D721Med (cell line): ENCODE measurements around the gene FBLN2.

Experiments
- DNase-seq: peaks from one replicate; pipeline ENCODE4 v3.0.0; 2011; ENCODE audit warnings: low spot score; ENCODE audit not compliant: insufficient read length
- FAIRE-seq: peaks from 2 replicates; lab custom pipeline; 2011; peaks lifted over from hg19 to GRCh38; lab: Jason Lieb, UNC
- CTCF ChIP-seq: IDR thresholded peaks from 2 replicates; pipeline ENCODE4 v1.5.1; 2012; ENCODE audit warnings: mild to moderate bottlenecking, control low read depth; ENCODE audit not compliant: insufficient read depth; ENCODE audit errors: missing control alignments

Gene FBLN2

GRCh38 chr3:13668136-13668535 is 119.2 kb downstream of the FBLN2 start:
- DNase-seq = no peak
- no peak for TF ChIP-seq CTCF
- FAIRE-seq = no peak

- no peak for FAIRE-seq
- no peak for TF ChIP-seq CTCF
- no peak for DNase-seq
Measured at GRCh38 chr3:13669457-13669856, 120.5 kb downstream of the FBLN2 start.

- no peak for FAIRE-seq
- TF ChIP-seq CTCF = no peak
- no peak for DNase-seq
Measured at GRCh38 chr3:13670292-13670691, 121.4 kb downstream of the FBLN2 start.

- TF ChIP-seq CTCF = no peak
- DNase-seq (no peak), FAIRE-seq (no peak)
Measured at GRCh38 chr3:13671482-13672233, 122.7 kb downstream of the FBLN2 start.

- no peak for DNase-seq
- FAIRE-seq = no peak
- no peak for TF ChIP-seq CTCF
Measured at GRCh38 chr3:13673207-13673606, 124.3 kb downstream of the FBLN2 start.

GRCh38 chr3:13674538-13675185 is 125.7 kb downstream of the FBLN2 start:
- DNase-seq (no peak), FAIRE-seq (no peak)
- no peak for TF ChIP-seq CTCF
